Left kidney (tissue), 2 donors: ENCODE measurements around the gene ATP8A2. TPM values are rescaled to one million over a fixed set of nuclear protein-coding genes. Genes with fewer than 3 reads are reported as not detected.

Experiments
- DNase-seq: peaks from one replicate; pipeline ENCODE4 v3.0.0-alpha.2; 2013
- polyA plus RNA-seq: library from polyadenylated mRNA; unstranded; fragments of 120-200 nt; gene quantifications from one replicate; pipeline ENCODE4 v1.2.1, GENCODE V29; 2013; ENCODE audit not compliant: insufficient read length

Gene ATP8A2
- polyA plus RNA-seq, 1 donor: 6.8 TPM

- no peak for DNase-seq
Observed at GRCh38 chr13:25380741-25381324, 9.1 kb downstream of the ATP8A2 start.

- DNase-seq: no peak
Observed at GRCh38 chr13:25384758-25385410, 13.1 kb downstream of the ATP8A2 start.

- no peak for DNase-seq
Observed at GRCh38 chr13:25391932-25392331, 20.2 kb downstream of the ATP8A2 start.

- no peak for DNase-seq
Observed at GRCh38 chr13:25394402-25395060, 22.8 kb downstream of the ATP8A2 start.

- no peak for DNase-seq
Observed at GRCh38 chr13:25397763-25398162, 26.0 kb downstream of the ATP8A2 start.

- no peak for DNase-seq
Observed at GRCh38 chr13:25400925-25401324, 29.2 kb downstream of the ATP8A2 start.

- no peak for DNase-seq
Observed at GRCh38 chr13:25401958-25402357, 30.2 kb downstream of the ATP8A2 start.

GRCh38 chr13:25406377-25406776 is 34.6 kb downstream of the ATP8A2 start:
- DNase-seq: no peak

GRCh38 chr13:25409938-25410337 is 38.2 kb downstream of the ATP8A2 start:
- DNase-seq: no peak

- no peak for DNase-seq
Observed at GRCh38 chr13:25415241-25415640, 43.5 kb downstream of the ATP8A2 start.

- no peak for DNase-seq
Observed at GRCh38 chr13:25417535-25417934, 45.8 kb downstream of the ATP8A2 start.

GRCh38 chr13:25420161-25420560 is 48.4 kb downstream of the ATP8A2 start:
- DNase-seq: no peak

GRCh38 chr13:25421612-25422011 is 49.8 kb downstream of the ATP8A2 start:
- DNase-seq: no peak

- no peak for DNase-seq
Observed at GRCh38 chr13:25422153-25422552, 50.4 kb downstream of the ATP8A2 start.

- no peak for DNase-seq
Observed at GRCh38 chr13:25423831-25424230, 52.1 kb downstream of the ATP8A2 start.

GRCh38 chr13:25429466-25429865 is 57.7 kb downstream of the ATP8A2 start:
- no peak for DNase-seq

GRCh38 chr13:25432691-25433090 is 60.9 kb downstream of the ATP8A2 start:
- DNase-seq: peak; percentile 50

GRCh38 chr13:25440061-25440460 is 68.3 kb downstream of the ATP8A2 start:
- no peak for DNase-seq

- no peak for DNase-seq
Observed at GRCh38 chr13:25446261-25446660, 74.5 kb downstream of the ATP8A2 start.

GRCh38 chr13:25447396-25447795 is 75.6 kb downstream of the ATP8A2 start:
- no peak for DNase-seq

- DNase-seq: no peak
Observed at GRCh38 chr13:25453850-25454365, 82.1 kb downstream of the ATP8A2 start.

GRCh38 chr13:25455146-25455545 is 83.4 kb downstream of the ATP8A2 start:
- no peak for DNase-seq

GRCh38 chr13:25457566-25457965 is 85.8 kb downstream of the ATP8A2 start:
- no peak for DNase-seq
